Caco-2 (cell line): ENCODE data around the gene MICAL3. TPM values are rescaled to one million over a fixed set of nuclear protein-coding genes. Genes with fewer than 3 reads are reported as not detected.

ENCODE experiments used
- BruUV-seq: library from RNA; stranded (reverse); fragments of 400-500 nt; replicated peaks from 2 replicates; lab custom pipeline; 2021; lab: Mats Ljungman, UMichigan
- CTCF ChIA-PET: fragments of 300-600 bp; sonication (Branson Sonifier 250); formaldehyde crosslinking; loops from one replicate; lab custom pipeline; 2022; ENCODE audit warnings: antibody characterized with exemption; lab: Charles Lee
- POLR2A ChIA-PET: fragments of 300-600 bp; sonication (Branson Sonifier 250); formaldehyde crosslinking; loops from one replicate; lab custom pipeline; 2022; ENCODE audit warnings: antibody characterized with exemption; lab: Charles Lee
- DNase-seq, 2 experiments: peaks; one replicate each; pipeline versions ENCODE4 v3.0.0 to v3.0.0-alpha.2; 2020 to 2022
- H3K27me3 ChIP-seq: replicated peaks from 2 replicates; pipeline ENCODE4 v1.6.0; 2011; ENCODE audit warnings: low read length; ENCODE audit not compliant: control insufficient read depth, insufficient read depth
- H3K36me3 ChIP-seq: 2 replicates; pipeline ENCODE4 v1.5.1; 2011; ENCODE audit warnings: low read length; ENCODE audit not compliant: control insufficient read depth, insufficient read depth
- H3K4me1 ChIP-seq: fragments of 250-450 bp; sonication (Bioruptor Pico); 2 replicates; pipeline ENCODE4 v1.5.1; 2020; ENCODE audit warnings: mild to moderate bottlenecking
- H3K4me3 ChIP-seq: 2 replicates; pipeline ENCODE4 v1.5.1; 2011; ENCODE audit warnings: low read depth, mild to moderate bottlenecking, control low read depth, low read length
- H3K9me3 ChIP-seq: fragments of 250-450 bp; sonication (Bioruptor Pico); 2 replicates; pipeline ENCODE4 v1.5.1; 2020; ENCODE audit warnings: mild to moderate bottlenecking, moderate library complexity
- H3K27ac Mint-ChIP-seq: one replicate; pipeline ENCODE4 v1.8.0; 2022; ENCODE audit warnings: mixed read lengths; ENCODE audit not compliant: unreplicated experiment
- H3K27me3 Mint-ChIP-seq: one replicate; pipeline ENCODE4 v1.8.0; 2022; ENCODE audit warnings: mixed read lengths; ENCODE audit not compliant: insufficient read depth, unreplicated experiment
- H3K36me3 Mint-ChIP-seq: one replicate; pipeline ENCODE4 v1.8.0; 2022; ENCODE audit warnings: mild to moderate bottlenecking, mixed read lengths; ENCODE audit not compliant: insufficient read depth, unreplicated experiment
- H3K4me1 Mint-ChIP-seq: one replicate; pipeline ENCODE4 v1.8.0; 2022; ENCODE audit warnings: low read depth, mixed read lengths; ENCODE audit not compliant: unreplicated experiment
- H3K4me3 Mint-ChIP-seq: one replicate; pipeline ENCODE4 v1.8.0; 2022; ENCODE audit warnings: mild to moderate bottlenecking, moderate library complexity, mixed read lengths; ENCODE audit not compliant: unreplicated experiment
- H3K9me3 Mint-ChIP-seq: one replicate; pipeline ENCODE4 v1.8.0; 2022; ENCODE audit warnings: mixed read lengths; ENCODE audit not compliant: unreplicated experiment
- intact Hi-C: fragments of 100-400 bp; cut with micrococcal nuclease; formaldehyde crosslinking; loops from one replicate; pipeline ENCODE4 v1.10.0; 2022; ENCODE audit not compliant: unreplicated experiment
- total RNA-seq: library from RNA; stranded (reverse); gene quantifications from 2 replicates; pipeline ENCODE4 v1.2.3, GENCODE V29; 2022
- TF ChIP-seq, protein P1 (sequence below), 2 experiments: fragments of 200-600 bp in 1 of 2; IDR thresholded peaks; 1 replicate in 1 of 2; 2 replicates in 1 of 2; pipeline versions ENCODE4 v1.5.1 to v1.8.0; 2011 to 2022; ENCODE audit warnings: antibody characterized with exemption in 1 of 2, control low read depth in 1 of 2, inconsistent platforms in 1 of 2, low read depth in 1 of 2, low read length in 1 of 2, mild to moderate bottlenecking in 1 of 2, moderate library complexity in 1 of 2; ENCODE audit not compliant: insufficient read depth in 1 of 2, severe bottlenecking in 1 of 2, unreplicated experiment in 1 of 2

MICAL3 gene
- total RNA-seq, 1 experiment from 2014 or later, result 65.6 TPM

DNA sequence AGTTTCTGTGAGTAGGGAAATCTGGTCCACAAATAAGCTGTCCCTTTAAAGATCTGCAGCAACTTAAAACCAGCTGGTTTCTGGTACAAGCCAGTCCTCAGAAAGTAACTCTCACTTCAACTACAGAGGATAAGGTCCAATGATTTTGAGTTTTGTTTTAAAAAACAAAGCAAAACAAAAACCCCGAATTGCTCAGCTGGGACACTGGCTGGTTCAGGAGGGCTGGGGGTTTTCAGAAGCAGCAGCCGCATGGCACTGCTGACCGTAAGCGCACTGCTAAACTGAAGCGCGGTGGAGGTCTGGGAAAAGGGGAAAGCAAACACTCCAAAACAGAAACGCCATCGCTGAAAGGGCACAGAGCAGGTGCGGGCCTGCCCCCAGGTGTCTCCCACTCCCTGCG lies 59.7 kb downstream of the MICAL3 start:
- H3K36me3 ChIP-seq, result 0 out of 2 replicates have a peak, but pooled peaks cover 1% of the 10 kb centered on the region
- H3K36me3 Mint-ChIP-seq, result peaks cover 14% of the 10 kb centered on the region
- TF ChIP-seq, protein P1, sequence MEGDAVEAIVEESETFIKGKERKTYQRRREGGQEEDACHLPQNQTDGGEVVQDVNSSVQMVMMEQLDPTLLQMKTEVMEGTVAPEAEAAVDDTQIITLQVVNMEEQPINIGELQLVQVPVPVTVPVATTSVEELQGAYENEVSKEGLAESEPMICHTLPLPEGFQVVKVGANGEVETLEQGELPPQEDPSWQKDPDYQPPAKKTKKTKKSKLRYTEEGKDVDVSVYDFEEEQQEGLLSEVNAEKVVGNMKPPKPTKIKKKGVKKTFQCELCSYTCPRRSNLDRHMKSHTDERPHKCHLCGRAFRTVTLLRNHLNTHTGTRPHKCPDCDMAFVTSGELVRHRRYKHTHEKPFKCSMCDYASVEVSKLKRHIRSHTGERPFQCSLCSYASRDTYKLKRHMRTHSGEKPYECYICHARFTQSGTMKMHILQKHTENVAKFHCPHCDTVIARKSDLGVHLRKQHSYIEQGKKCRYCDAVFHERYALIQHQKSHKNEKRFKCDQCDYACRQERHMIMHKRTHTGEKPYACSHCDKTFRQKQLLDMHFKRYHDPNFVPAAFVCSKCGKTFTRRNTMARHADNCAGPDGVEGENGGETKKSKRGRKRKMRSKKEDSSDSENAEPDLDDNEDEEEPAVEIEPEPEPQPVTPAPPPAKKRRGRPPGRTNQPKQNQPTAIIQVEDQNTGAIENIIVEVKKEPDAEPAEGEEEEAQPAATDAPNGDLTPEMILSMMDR (IDR thresholded peaks at IDR 0.05; ENCODE audit: insufficient read depth in 1 of 2, low read depth in 1 of 2, low read length in 1 of 2, severe bottlenecking in 1 of 2, unreplicated experiment in 1 of 2), result no peak
- H3K9me3 Mint-ChIP-seq, result no peaks in the 10 kb centered on the region
- H3K9me3 ChIP-seq, result no peaks in the 10 kb centered on the region
- intact Hi-C loops, result no loop called here
- ChIA-PET POLR2A (no interaction called here), CTCF (no interaction called here)
- no peak overlapping the region for H3K4me3 ChIP-seq
- H3K4me3 Mint-ChIP-seq, result no peak overlapping the region
- BruUV-seq, result no TSS peak
- H3K27me3 ChIP-seq, result no peaks in the 10 kb centered on the region
- H3K27me3 Mint-ChIP-seq, result no peaks in the 10 kb centered on the region
- H3K27ac Mint-ChIP-seq, result no peak overlapping the region
- H3K4me1 Mint-ChIP-seq, result peaks cover 32% of the 10 kb centered on the region
- peaks cover 26% of the 10 kb centered on the region for H3K4me1 ChIP-seq
- no peak for DNase-seq

DNA sequence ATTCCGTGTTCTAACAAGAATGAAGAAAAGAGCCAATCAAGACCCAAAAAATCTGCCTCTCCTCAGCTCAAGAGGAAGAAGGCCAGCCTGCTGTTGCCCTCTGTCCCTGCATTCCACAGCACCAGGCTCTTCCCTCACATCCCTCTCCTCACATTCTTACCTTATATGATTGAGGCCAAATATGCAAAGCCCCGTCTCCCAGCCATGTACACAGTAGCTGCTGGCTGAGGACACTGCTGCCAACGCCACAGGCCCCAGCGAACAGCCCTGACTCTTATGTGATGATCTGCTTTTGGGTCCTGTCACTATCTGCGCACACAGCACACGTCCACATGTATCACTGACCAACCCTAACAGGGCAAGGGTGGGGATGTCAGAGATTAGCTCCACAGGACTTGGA lies 60.2 kb downstream of the MICAL3 start:
- H3K9me3 ChIP-seq, result no peaks in the 10 kb centered on the region
- H3K27me3 ChIP-seq, result no peaks in the 10 kb centered on the region
- TF ChIP-seq, protein P1 (IDR thresholded peaks at IDR 0.05; ENCODE audit: insufficient read depth in 1 of 2, low read depth in 1 of 2, low read length in 1 of 2, severe bottlenecking in 1 of 2, unreplicated experiment in 1 of 2), result no peak
- no TSS peak for BruUV-seq
- Mint-ChIP-seq H3K4me1 (peaks cover 29% of the 10 kb centered on the region), H3K27me3 (no peaks in the 10 kb centered on the region), H3K4me3 (no peak overlapping the region), H3K36me3 (peaks cover 14% of the 10 kb centered on the region), H3K9me3 (no peaks in the 10 kb centered on the region), H3K27ac (no peak overlapping the region)
- POLR2A ChIA-PET, result no interaction called here
- H3K36me3 ChIP-seq, result 0 out of 2 replicates have a peak, but pooled peaks cover 1% of the 10 kb centered on the region
- H3K4me3 ChIP-seq, result no peak overlapping the region
- peaks cover 26% of the 10 kb centered on the region for H3K4me1 ChIP-seq
- intact Hi-C loops, result no loop called here
- peak in 1 of 2 experiments; percentile 26 for DNase-seq
- CTCF ChIA-PET, result no interaction called here

DNA sequence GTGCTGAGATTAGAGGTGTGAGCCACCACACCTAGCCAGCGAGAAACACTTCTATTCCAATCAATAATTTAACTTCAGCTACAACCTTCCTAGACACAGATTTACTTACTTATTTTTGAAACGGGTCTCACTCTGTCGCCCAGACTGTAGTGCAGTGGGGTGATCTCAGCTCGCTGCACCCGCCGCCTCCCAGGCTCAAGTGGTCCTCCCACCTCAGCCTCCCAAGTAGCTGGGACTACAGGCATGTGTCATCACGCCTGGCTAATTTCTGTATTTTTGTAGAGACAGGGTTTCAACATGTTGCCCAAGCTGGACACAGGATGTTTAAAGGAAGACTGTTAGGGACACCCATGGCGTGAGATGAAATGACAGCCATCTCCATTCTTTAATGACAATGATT lies 61.3 kb downstream of the MICAL3 start:
- CTCF ChIA-PET, result no interaction called here
- H3K4me1 Mint-ChIP-seq, result peaks cover 26% of the 10 kb centered on the region

More for the DNA sequence above, 61.3 kb downstream of the MICAL3 start:
- Mint-ChIP-seq H3K9me3 (no peaks in the 10 kb centered on the region), H3K36me3 (peaks cover 11% of the 10 kb centered on the region), H3K4me3 (no peak overlapping the region), H3K27me3 (no peaks in the 10 kb centered on the region), H3K27ac (no peak overlapping the region)
- TF ChIP-seq, protein P1 (IDR thresholded peaks at IDR 0.05; ENCODE audit: insufficient read depth in 1 of 2, low read depth in 1 of 2, low read length in 1 of 2, severe bottlenecking in 1 of 2, unreplicated experiment in 1 of 2), result no peak
- intact Hi-C loops, result no loop called here
- Histone ChIP-seq H3K4me3 (no peak overlapping the region), H3K27me3 (no peaks in the 10 kb centered on the region), H3K4me1 (peaks cover 26% of the 10 kb centered on the region), H3K36me3 (0 out of 2 replicates have a peak, but pooled peaks cover 1% of the 10 kb centered on the region), H3K9me3 (no peaks in the 10 kb centered on the region)
- POLR2A ChIA-PET, result no interaction called here
- no peak for DNase-seq
- no TSS peak for BruUV-seq
